ENCODE measurements around the gene C10orf90.

Gene C10orf90

GRCh38 chr10:126659750-126660149 lies 10.7 kb downstream of the C10orf90 start:
- no peaks in the 10 kb centered on the region for H3K4me1 ChIP-seq (ENCODE audit: control insufficient read depth in 1 of 2, insufficient read depth in 1 of 2, low read depth in 1 of 2, low read length in 1 of 2)
- no peaks in the 10 kb centered on the region for H3K36me3 ChIP-seq
- H3K27me3 ChIP-seq: no peaks in the 10 kb centered on the region
- no peak overlapping the region for H3K27ac ChIP-seq
- no peak for TF ChIP-seq CTCF (IDR thresholded peaks at IDR 0.05)
- no peaks in the 10 kb centered on the region for H3K9me3 ChIP-seq
- no peak overlapping the region for H3K4me3 ChIP-seq (ENCODE audit: low read depth in 1 of 2, low read length in 1 of 2)

DNA sequence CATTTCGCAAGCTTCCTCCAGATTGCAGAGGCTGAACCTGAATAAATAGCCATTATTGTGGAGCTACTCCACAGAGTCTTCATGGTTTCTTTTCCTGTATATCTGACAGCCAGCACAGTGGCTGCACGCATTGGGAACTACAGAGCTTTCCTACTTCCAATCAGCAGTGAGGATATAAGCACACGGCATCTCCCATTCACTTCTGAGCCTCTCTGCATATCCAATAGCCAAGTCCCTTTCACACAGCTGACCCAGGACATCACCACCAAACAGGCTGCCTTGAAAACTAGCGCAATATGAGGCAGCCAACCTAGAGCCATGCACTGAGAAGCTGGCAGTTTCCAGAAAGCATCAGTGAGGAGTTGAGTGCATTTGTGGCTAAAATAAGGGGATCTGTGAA lies 11.6 kb downstream of the C10orf90 start:
- Histone ChIP-seq H3K9me3 (no peaks in the 10 kb centered on the region), H3K27ac (no peak overlapping the region), H3K36me3 (no peaks in the 10 kb centered on the region), H3K4me3 (ENCODE audit: low read depth in 1 of 2, low read length in 1 of 2) (no peak overlapping the region), H3K27me3 (no peaks in the 10 kb centered on the region), H3K4me1 (ENCODE audit: control insufficient read depth in 1 of 2, insufficient read depth in 1 of 2, low read depth in 1 of 2, low read length in 1 of 2) (no peaks in the 10 kb centered on the region)
- TF ChIP-seq CTCF (IDR thresholded peaks at IDR 0.05): no peak

GRCh38 chr10:126654579-126654978 lies 15.9 kb downstream of the C10orf90 start:
- no peaks in the 10 kb centered on the region for H3K4me1 ChIP-seq (ENCODE audit: control insufficient read depth in 1 of 2, insufficient read depth in 1 of 2, low read depth in 1 of 2, low read length in 1 of 2)
- H3K27ac ChIP-seq: no peak overlapping the region
- no peaks in the 10 kb centered on the region for H3K9me3 ChIP-seq
- H3K36me3 ChIP-seq: no peaks in the 10 kb centered on the region
- no peaks in the 10 kb centered on the region for H3K27me3 ChIP-seq
- TF ChIP-seq CTCF (IDR thresholded peaks at IDR 0.05): no peak
- no peak overlapping the region for H3K4me3 ChIP-seq (ENCODE audit: low read depth in 1 of 2, low read length in 1 of 2)

DNA sequence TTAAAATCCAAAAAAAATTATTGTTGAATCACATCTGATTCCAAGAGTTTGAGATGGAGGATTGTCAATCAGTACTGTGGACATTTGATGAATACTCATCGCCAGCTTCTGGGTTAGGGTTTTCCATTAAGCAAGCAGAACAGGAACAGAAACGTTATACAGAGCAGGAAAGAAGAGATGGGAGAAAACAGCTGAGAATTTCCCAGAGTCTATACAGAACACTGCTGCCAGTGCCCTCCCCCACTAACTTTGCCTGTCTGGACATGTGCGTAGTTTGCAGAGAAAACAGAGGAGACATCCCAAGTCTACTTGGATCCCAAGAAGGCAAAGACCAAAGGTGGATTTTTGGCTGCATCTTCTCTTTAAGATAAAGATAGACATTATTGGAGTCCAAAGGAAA lies 19.0 kb downstream of the C10orf90 start:
- Histone ChIP-seq H3K4me3 (ENCODE audit: low read depth in 1 of 2, low read length in 1 of 2) (no peak overlapping the region), H3K4me1 (ENCODE audit: control insufficient read depth in 1 of 2, insufficient read depth in 1 of 2, low read depth in 1 of 2, low read length in 1 of 2) (no peaks in the 10 kb centered on the region), H3K9me3 (no peaks in the 10 kb centered on the region), H3K36me3 (no peaks in the 10 kb centered on the region), H3K27ac (no peak overlapping the region), H3K27me3 (no peaks in the 10 kb centered on the region)
- no peak for TF ChIP-seq CTCF (IDR thresholded peaks at IDR 0.05)

- no peaks in the 10 kb centered on the region for H3K36me3 ChIP-seq
- no peak overlapping the region for H3K27ac ChIP-seq
- no peaks in the 10 kb centered on the region for H3K4me1 ChIP-seq (ENCODE audit: control insufficient read depth in 1 of 2, insufficient read depth in 1 of 2, low read depth in 1 of 2, low read length in 1 of 2)
- no peaks in the 10 kb centered on the region for H3K27me3 ChIP-seq
- H3K9me3 ChIP-seq: no peaks in the 10 kb centered on the region
- H3K4me3 ChIP-seq (ENCODE audit: low read depth in 1 of 2, low read length in 1 of 2): no peak overlapping the region
- TF ChIP-seq CTCF (IDR thresholded peaks at IDR 0.05): no peak
Observed at GRCh38 chr10:126650161-126650560, 20.3 kb downstream of the C10orf90 start.

DNA sequence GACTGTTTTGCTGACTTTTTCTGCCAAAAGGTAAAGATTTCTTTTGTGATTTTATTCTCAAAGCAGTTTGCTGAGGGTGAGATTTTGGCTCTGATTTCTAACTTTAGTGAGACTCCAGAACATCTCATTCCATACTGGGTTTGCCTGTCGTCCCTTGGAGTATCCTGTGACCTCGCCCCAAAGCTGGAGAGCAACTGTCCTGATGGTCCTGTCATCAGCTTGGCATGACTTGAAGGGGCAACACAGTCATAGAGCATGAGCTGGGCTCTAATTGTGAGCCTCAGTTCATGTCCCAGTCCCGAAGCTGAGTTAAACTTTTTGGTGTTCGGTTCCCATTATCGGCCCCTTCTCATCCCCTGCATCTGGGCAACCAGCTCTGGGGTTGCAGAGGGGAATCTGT lies 23.4 kb downstream of the C10orf90 start:
- H3K9me3 ChIP-seq: no peaks in the 10 kb centered on the region
- H3K36me3 ChIP-seq: no peaks in the 10 kb centered on the region
- no peak for TF ChIP-seq CTCF (IDR thresholded peaks at IDR 0.05)
- no peaks in the 10 kb centered on the region for H3K27me3 ChIP-seq
- H3K4me3 ChIP-seq (ENCODE audit: low read depth in 1 of 2, low read length in 1 of 2): no peak overlapping the region
- no peak overlapping the region for H3K27ac ChIP-seq
- no peaks in the 10 kb centered on the region for H3K4me1 ChIP-seq (ENCODE audit: control insufficient read depth in 1 of 2, insufficient read depth in 1 of 2, low read depth in 1 of 2, low read length in 1 of 2)

Measured in neutrophil (primary cell).